GM19468 (cell line): Measurements from ENCODE around the gene DCUN1D2.

Experiments used
- ATAC-seq: cut with Tn5 transposase; IDR thresholded peaks from one replicate; pipeline ENCODE4 v1.9.1; 2021; ENCODE audit warnings: mild to moderate bottlenecking, moderate library complexity, moderate number of reproducible peaks; ENCODE audit not compliant: unreplicated experiment; ENCODE audit errors: extremely low read depth

DCUN1D2 gene

DNA sequence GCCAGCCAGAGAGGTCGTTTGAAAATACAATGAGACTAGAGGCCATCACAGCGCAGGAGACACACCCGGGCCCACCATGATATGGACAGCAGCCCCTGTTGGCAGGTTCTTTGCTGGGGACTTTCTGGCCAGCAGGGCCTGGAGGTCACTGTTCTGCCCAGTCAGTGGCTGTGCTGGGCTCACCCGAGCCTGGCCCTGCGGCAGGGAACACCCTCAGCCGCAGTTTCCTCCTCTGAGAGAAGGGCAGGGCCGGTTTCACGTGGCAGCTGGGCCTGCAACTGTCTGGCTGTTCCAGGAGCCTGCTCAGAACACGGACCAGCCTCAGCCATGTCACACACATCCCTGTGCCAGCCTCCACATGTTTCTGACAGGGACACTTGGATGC is 76.6 kb downstream of the DCUN1D2 start:
- no peak for ATAC-seq

DNA sequence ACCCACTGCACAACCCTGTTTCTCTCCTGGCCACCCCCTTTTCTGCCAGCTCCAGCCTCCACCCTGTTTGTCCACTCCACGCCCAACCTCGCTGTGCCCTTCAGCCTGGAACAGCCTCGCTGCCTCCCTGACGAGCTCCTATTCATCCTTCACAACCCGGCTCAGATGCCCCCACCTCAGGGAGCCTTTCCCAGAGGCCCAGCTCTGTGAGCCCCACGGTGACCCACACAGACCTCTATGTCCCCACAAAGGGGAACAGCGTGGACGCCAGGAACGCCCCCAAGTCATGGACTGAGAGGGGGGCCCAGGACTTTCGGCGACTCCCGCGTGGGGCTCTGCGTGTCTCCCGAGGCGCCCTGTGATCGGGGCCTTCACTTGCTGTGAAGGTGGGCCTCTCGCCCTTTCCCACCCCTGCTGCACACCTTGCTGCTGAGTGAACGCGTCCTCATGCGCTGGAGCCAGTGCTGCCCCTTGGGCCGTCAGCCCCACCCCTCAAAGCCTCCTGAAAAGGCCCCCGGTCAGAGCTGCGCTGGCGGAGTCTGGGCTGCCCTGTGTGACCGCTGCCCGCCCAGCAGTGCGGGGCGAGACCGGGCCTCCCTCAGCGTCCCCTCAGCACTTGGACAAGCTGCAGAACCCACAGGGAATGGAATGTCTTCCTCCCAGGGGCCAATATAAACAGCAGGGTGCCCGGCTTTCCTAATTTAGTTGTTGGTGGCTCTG is 77.2 kb downstream of the DCUN1D2 start:
- ATAC-seq = no peak

GRCh38 chr13:113412440-113412839 is 78.1 kb downstream of the DCUN1D2 start:
- ATAC-seq = no peak

DNA sequence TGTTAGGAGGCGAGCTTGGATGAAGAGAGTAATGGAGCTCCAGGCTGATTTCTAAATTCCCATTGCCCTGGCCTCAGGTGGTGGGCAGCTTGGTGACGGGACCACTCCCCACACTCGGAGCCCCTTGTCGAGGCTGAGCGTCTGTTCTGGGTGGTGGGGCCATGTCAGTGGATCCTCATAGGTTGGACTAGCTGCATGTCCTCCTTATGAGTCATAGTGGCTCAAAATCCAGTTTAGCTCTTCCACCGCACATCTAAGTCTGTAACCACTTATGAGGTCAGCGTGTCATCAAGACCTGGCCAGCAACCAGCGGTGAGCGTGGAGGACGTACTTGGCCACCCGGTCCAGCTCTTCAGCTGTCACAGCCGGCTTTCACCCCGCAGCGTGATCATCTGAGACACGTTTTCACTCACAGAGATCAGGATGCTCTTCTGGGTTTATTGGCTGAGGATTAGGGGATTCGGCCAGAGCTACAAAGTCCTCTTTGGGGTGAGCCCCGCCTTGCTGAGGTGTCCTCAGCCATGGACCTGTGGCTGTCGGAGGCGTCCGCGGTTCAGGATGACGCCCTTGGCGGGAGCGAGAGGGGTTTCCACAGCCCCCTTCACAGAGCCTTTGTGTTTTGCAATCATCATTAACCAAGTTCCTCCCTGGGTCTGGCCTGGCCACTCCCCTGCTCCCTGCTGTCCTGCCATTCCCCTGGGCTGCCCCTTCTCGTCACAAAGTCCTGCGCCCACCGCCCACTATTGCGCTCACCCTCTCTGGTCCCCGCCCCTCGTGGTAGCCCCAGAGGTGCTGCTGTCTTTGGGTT is 79.1 kb downstream of the DCUN1D2 start:
- ATAC-seq = no peak

DNA sequence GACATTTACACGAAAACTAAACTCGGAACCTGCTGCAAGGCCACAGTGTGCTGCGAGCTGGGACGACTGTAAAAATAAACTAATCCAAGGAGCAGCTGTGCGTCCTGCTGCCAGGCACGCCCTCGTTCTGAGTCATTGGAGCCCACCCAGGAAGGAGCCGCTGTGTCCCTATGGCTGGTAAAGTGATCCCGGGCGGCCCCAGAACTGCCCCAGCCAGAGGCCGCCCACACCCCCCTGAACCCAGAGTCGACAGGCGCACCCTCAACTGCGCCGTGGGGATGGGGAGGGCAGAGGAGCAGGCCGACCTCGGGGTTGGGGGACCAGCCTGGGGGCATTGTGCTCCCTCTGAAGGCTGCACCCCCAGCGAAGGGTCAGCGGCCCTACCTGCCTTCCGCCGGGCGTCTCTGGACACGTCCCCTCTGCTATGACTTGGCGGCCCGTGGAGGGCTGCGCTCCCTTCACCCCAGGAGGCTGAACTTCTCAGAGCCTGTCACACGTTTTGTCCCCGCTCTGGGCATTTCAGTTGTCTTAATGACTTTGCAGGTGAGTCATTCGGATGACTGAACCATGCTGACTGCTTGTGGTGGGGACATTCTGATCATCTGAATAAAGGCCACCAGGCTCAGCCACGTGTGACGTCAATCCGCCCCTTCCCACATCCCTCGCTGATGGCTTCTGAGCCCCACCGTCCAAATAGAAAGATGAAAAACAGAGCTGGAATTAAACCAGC is 79.9 kb downstream of the DCUN1D2 start:
- no peak for ATAC-seq

- ATAC-seq = no peak
Measured at GRCh38 chr13:113408562-113408961, 81.9 kb downstream of the DCUN1D2 start.

DNA sequence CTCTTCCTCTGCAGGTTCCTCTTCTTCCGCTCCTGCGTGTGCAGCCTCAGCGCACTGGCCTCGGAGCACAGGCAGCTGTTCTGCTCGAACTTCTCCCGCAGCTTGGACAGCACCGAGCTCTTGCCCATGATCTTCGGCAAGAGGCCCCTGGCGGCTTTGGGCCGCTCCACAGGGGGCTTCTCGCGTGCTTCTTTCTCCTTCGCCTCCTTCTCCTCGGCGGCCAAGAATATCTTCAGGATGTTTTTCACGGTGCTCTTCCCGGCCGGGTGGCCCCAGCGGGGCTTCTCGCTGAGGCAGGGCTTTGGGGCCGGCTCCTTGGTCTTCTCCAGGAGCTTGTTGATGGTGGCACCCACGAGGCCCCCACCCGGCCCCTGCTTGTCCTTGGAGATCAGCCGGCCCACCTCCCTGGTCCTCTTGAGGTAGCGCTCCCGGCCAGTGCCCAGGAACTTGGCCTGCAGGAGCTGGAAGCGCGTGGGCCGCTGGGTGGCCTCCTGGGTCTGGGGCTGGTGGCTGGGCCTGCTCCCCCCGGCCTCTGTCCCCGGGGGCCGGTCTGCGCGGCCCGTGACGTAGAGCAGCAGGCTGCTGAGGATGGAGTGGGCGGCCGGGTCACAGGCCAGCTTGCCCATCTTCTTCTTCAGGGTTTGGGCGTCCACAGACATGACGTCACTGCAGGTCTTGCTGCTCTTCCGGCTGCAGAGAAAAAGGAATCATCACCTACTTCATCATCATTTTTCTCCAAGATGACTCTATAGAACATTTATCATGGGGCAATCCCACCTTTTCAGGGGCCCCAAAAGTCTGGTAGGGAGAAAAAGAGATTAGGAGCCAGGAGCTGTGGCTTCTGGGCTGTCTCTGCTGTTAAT is 82.7 kb downstream of the DCUN1D2 start:
- no peak for ATAC-seq

GRCh38 chr13:113407103-113407530 is 83.4 kb downstream of the DCUN1D2 start:
- no peak for ATAC-seq

- no peak for ATAC-seq
Measured at GRCh38 chr13:113406321-113407102, 84.0 kb downstream of the DCUN1D2 start.
